Osteoblast (primary cell): ENCODE measurements around the gene ANAPC16. TPM values are rescaled to one million over a fixed set of nuclear protein-coding genes. Genes with fewer than 3 reads are reported as not detected.
"Not testable (repeated sequence)": the region's sequence is repeated elsewhere in the genome, so short reads cannot be mapped to it uniquely, and the experiment has no call there.

Source experiments
- DNase-seq: peaks from one replicate; pipeline ENCODE4 v3.0.0; 2011; ENCODE audit warnings: low spot score, mixed read lengths; ENCODE audit not compliant: insufficient read length; ENCODE audit errors: missing footprints
- H2AFZ ChIP-seq: 2 replicates; pipeline ENCODE4 v1.6.0; 2011; ENCODE audit warnings: mild to moderate bottlenecking, low read length
- H3K27ac ChIP-seq: 2 replicates; pipeline ENCODE4 v1.5.1; 2011; ENCODE audit warnings: mild to moderate bottlenecking, low read depth, low read length, moderate library complexity
- H3K27me3 ChIP-seq: 2 replicates; pipeline ENCODE4 v1.6.0; 2012; ENCODE audit warnings: mild to moderate bottlenecking, control low read depth, inconsistent platforms, low read length, moderate library complexity; ENCODE audit not compliant: insufficient read depth
- H3K36me3 ChIP-seq: 2 replicates; pipeline ENCODE4 v1.5.1; 2011; ENCODE audit warnings: mild to moderate bottlenecking, low read length, control low read depth, moderate library complexity; ENCODE audit not compliant: insufficient read depth
- H3K4me1 ChIP-seq: 2 replicates; pipeline ENCODE4 v1.5.1; 2011; ENCODE audit warnings: mild to moderate bottlenecking, low read length, control low read depth, moderate library complexity; ENCODE audit not compliant: insufficient read depth
- H3K4me2 ChIP-seq: 2 replicates; pipeline ENCODE4 v1.6.0; 2011; ENCODE audit warnings: mild to moderate bottlenecking, low read length; ENCODE audit not compliant: insufficient read depth
- H3K4me3 ChIP-seq: fragments of 200-600 bp; sonication (generic); 3 replicates; pipeline ENCODE4 v1.5.1; 2012; ENCODE audit warnings: mild to moderate bottlenecking, low read length, inconsistent platforms; ENCODE audit not compliant: insufficient read depth
- H3K79me2 ChIP-seq: 2 replicates; pipeline ENCODE4 v1.6.0; 2012; ENCODE audit warnings: mild to moderate bottlenecking, low read length, control low read depth, inconsistent platforms; ENCODE audit not compliant: insufficient read depth
- H3K9me3 ChIP-seq: 2 replicates; pipeline ENCODE4 v1.5.1; 2011; ENCODE audit warnings: low read depth, low read length, control low read depth
- H4K20me1 ChIP-seq: 2 replicates; pipeline ENCODE4 v1.6.0; 2012; ENCODE audit warnings: mild to moderate bottlenecking, low read length, control low read depth; ENCODE audit not compliant: insufficient read depth
- total RNA-seq: library from RNA; depleted of rRNA; stranded (reverse); fragments of >200 nt; gene quantifications from 2 replicates; pipeline ENCODE4 v1.2.3, GENCODE V29; 2012
- TF ChIP-seq, protein P1 (sequence below): IDR thresholded peaks from 2 replicates; pipeline ENCODE4 v1.5.1; 2011; ENCODE audit warnings: mild to moderate bottlenecking, low read depth, low read length, moderate library complexity; ENCODE audit errors: extremely low read depth

Gene ANAPC16
- total RNA-seq, 1 donor: 50.7 TPM

GRCh38 chr10:72220637-72221036, 4.8 kb downstream of the ANAPC16 start:
- TF ChIP-seq, protein P1, sequence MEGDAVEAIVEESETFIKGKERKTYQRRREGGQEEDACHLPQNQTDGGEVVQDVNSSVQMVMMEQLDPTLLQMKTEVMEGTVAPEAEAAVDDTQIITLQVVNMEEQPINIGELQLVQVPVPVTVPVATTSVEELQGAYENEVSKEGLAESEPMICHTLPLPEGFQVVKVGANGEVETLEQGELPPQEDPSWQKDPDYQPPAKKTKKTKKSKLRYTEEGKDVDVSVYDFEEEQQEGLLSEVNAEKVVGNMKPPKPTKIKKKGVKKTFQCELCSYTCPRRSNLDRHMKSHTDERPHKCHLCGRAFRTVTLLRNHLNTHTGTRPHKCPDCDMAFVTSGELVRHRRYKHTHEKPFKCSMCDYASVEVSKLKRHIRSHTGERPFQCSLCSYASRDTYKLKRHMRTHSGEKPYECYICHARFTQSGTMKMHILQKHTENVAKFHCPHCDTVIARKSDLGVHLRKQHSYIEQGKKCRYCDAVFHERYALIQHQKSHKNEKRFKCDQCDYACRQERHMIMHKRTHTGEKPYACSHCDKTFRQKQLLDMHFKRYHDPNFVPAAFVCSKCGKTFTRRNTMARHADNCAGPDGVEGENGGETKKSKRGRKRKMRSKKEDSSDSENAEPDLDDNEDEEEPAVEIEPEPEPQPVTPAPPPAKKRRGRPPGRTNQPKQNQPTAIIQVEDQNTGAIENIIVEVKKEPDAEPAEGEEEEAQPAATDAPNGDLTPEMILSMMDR: no peak
- Histone ChIP-seq H3K79me2 (peaks cover 28% of the 10 kb centered on the region), H3K4me2 (no peak overlapping the region), H3K4me3 (no peak overlapping the region), H3K9me3 (no peaks in the 10 kb centered on the region), H3K27ac (no peak overlapping the region), H2AFZ (no peak overlapping the region), H3K27me3 (no peaks in the 10 kb centered on the region), H4K20me1 (no peaks in the 10 kb centered on the region), H3K36me3 (peaks cover 10% of the 10 kb centered on the region), H3K4me1 (peaks cover 15% of the 10 kb centered on the region)
- no peak for DNase-seq

DNA sequence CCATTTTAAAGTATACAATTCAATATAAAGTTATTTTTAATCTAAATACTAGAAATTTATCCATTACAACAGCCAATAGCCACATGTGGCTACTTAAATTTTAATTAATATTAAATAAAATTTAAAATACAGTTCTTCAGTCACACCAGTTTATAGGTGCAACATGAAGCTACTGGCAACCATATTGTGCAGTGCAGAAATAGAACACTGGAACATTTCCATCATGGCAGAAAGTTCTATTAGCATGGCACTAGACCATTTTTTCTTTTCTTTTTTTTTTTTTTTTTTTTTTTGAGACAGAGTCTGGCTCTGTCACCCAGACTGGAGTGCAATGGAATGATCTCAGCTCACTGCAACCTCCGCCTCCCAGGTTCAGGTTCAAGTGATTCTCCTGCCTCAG, 5.5 kb downstream of the ANAPC16 start:
- H3K4me3 ChIP-seq: no peak overlapping the region
- H2AFZ ChIP-seq: no peak overlapping the region
- no peaks in the 10 kb centered on the region for H3K27me3 ChIP-seq
- peaks cover 27% of the 10 kb centered on the region for H3K79me2 ChIP-seq
- H3K9me3 ChIP-seq: no peaks in the 10 kb centered on the region
- H3K4me1 ChIP-seq: peaks cover 15% of the 10 kb centered on the region
- DNase-seq: no peak
- H4K20me1 ChIP-seq: no peaks in the 10 kb centered on the region
- TF ChIP-seq, protein P1: no peak
- no peak overlapping the region for H3K27ac ChIP-seq
- H3K4me2 ChIP-seq: no peak overlapping the region
- H3K36me3 ChIP-seq: peaks cover 10% of the 10 kb centered on the region

DNA sequence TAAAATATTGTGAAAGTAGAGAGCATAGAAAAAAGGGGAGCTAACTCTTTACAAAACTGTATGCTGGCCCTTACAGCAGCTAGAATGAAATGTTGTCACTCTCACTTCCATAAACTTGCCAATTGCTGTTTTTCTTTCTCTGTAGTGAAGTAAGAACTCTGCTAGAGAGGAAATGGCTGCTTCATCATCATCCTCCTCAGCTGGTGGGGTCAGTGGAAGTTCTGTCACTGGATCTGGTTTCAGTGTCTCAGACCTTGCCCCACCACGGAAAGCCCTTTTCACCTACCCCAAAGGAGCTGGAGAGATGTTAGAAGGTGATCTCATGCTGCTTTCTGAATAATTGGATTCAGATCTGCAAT, 7.9 kb downstream of the ANAPC16 start:
- Histone ChIP-seq H3K4me3 (no peak overlapping the region), H3K4me1 (peaks cover 10% of the 10 kb centered on the region), H3K27ac (no peak overlapping the region), H4K20me1 (peaks cover 3% of the 10 kb centered on the region), H3K27me3 (no peaks in the 10 kb centered on the region), H2AFZ (peak overlapping the region; percentile 17), H3K4me2 (no peak overlapping the region), H3K79me2 (peaks cover 10% of the 10 kb centered on the region), H3K9me3 (no peaks in the 10 kb centered on the region), H3K36me3 (peaks cover 10% of the 10 kb centered on the region)
- no peak for DNase-seq
- TF ChIP-seq, protein P1: no peak

- not testable (repeated sequence) for H4K20me1 ChIP-seq, H3K27me3 ChIP-seq, H3K79me2 ChIP-seq, H3K4me2 ChIP-seq, H3K4me3 ChIP-seq, H3K27ac ChIP-seq, DNase-seq, H2AFZ ChIP-seq, H3K9me3 ChIP-seq
- Histone ChIP-seq H3K36me3 (peaks cover 10% of the 10 kb centered on the region), H3K4me1 (peaks cover 10% of the 10 kb centered on the region)
These were observed 8.4 kb downstream of the ANAPC16 start for GRCh38 chr10:72224191-72224590.
